GM19395 (cell line): ENCODE measurements around the gene SVBP.

Experiments
- ATAC-seq: cut with Tn5 transposase; IDR thresholded peaks from one replicate; pipeline ENCODE4 v1.9.1; 2021; ENCODE audit warnings: mild to moderate bottlenecking, moderate library complexity; ENCODE audit not compliant: unreplicated experiment

Gene SVBP

GRCh38 chr1:42765832-42766740 is 51.1 kb downstream of the SVBP start:
- ATAC-seq: peak; percentile 23

DNA sequence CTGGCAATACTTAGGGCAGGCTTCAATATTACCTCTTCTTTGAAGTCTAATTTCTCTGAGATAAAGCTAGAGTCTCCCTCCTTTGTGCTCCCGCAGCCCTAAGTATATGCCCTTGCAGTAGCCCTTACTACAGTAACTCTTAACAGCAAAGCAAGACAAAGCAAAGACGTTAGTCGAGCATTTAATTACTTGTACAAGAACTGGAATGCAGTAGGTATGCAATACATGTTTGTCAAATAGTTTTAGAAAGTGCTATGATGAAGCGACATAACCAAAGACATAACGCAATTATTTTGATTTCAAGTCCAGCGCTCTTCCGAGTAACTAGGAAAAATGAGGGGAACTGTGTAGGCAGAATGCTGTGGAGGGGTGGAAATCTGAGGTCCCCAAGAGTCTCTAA is 51.9 kb downstream of the SVBP start:
- ATAC-seq: no peak

GRCh38 chr1:42762269-42762668 is 54.9 kb downstream of the SVBP start:
- no peak for ATAC-seq

- ATAC-seq: no peak
These were observed 55.6 kb downstream of the SVBP start for GRCh38 chr1:42761567-42761966.

DNA sequence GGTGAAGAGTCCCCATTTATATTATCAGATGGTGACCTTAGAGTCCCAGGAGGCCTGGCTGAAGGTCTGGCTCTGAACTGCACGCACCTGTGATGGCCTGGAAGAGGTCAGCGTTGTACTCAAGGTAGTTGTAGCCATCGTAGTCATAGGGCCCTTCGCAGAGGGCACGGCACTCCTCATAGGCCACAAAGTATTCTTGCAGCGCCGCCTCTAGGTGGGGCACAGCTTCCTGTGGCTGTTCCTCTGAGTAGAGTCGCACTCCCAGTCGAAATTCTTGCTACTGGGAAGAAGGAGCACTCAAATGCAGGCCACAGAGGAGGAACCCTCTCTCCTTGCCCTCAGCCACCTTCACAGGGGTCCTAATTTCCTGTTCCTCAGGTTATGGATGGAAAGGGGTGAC is 58.1 kb downstream of the SVBP start:
- no peak for ATAC-seq

DNA sequence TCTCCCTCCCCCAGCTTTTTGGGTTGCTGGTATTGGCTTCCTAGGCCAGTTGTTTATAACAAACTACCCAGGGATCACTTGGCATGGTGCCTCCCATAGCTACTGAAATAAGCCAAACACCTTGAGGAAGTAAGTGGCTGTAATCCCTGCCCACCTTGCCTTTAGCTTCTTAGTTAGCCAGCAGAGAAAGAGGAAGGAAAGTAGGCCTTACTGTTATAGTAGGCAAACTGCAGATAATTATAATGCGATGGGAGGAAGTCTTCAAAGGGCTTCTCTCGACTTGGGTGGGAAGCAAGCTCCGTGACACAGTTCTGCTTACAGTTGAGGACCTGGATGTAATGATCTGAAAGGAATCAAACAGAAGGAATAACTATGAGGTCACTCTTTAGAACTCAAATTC is 58.6 kb downstream of the SVBP start:
- no peak for ATAC-seq

GRCh38 chr1:42757892-42758275 is 59.3 kb downstream of the SVBP start:
- ATAC-seq: no peak
